Measurements from ENCODE around the gene EXOC3L1.

The EXOC3L1 gene

GRCh38 chr16:67228905-67229304, 39.0 kb upstream of the EXOC3L1 start:
- no peak for ATAC-seq
- TF ChIP-seq CREB5 (CRISPR knock-in tag; IDR thresholded peaks at IDR 0.05; ENCODE audit: low read depth) = no peak
- TF ChIP-seq TSHZ2 (CRISPR knock-in tag; IDR thresholded peaks at IDR 0.05) = no peak
- TF ChIP-seq TOX (CRISPR knock-in tag; IDR thresholded peaks at IDR 0.05; ENCODE audit: borderline replicate concordance) = no peak
- TF ChIP-seq ESRRG (CRISPR knock-in tag; IDR thresholded peaks at IDR 0.05) = no peak
- no peak for TF ChIP-seq TCF4 (CRISPR knock-in tag; IDR thresholded peaks at IDR 0.05; ENCODE audit: borderline replicate concordance)
- no peak for TF ChIP-seq POU6F1 (CRISPR knock-in tag; IDR thresholded peaks at IDR 0.05; ENCODE audit: borderline replicate concordance, low read depth)
- TF ChIP-seq RARB (CRISPR knock-in tag; IDR thresholded peaks at IDR 0.05) = no peak
- no peak for TF ChIP-seq ZFP30 (CRISPR knock-in tag; IDR thresholded peaks at IDR 0.05)
- TF ChIP-seq PPARA (CRISPR knock-in tag; IDR thresholded peaks at IDR 0.05; ENCODE audit: borderline replicate concordance) = no peak
- TF ChIP-seq SNAI2 (CRISPR knock-in tag; IDR thresholded peaks at IDR 0.05) = no peak
- no peak for TF ChIP-seq BACH2 (CRISPR knock-in tag; IDR thresholded peaks at IDR 0.05; ENCODE audit: borderline replicate concordance)
- TF ChIP-seq OSR1 (CRISPR knock-in tag; IDR thresholded peaks at IDR 0.05) = no peak
- TF ChIP-seq ZC3H10 (CRISPR knock-in tag; IDR thresholded peaks at IDR 0.05) = no peak
- no peak for TF ChIP-seq GLIS3 (CRISPR knock-in tag; IDR thresholded peaks at IDR 0.05)
- no peak for TF ChIP-seq ISL1 (CRISPR knock-in tag; IDR thresholded peaks at IDR 0.05)
- TF ChIP-seq ZNF70 (CRISPR knock-in tag; IDR thresholded peaks at IDR 0.05) = no peak
- TF ChIP-seq ZNF8 (CRISPR knock-in tag; IDR thresholded peaks at IDR 0.05) = no peak
- TF ChIP-seq ARNTL (CRISPR knock-in tag; IDR thresholded peaks at IDR 0.05; ENCODE audit: borderline replicate concordance, low read depth) = no peak
- TF ChIP-seq PATZ1 (CRISPR knock-in tag; IDR thresholded peaks at IDR 0.05; ENCODE audit: borderline replicate concordance) = no peak
- no peak for TF ChIP-seq CSRNP3 (CRISPR knock-in tag; IDR thresholded peaks at IDR 0.05)

- no peak for ATAC-seq
- TF ChIP-seq ZNF565 (CRISPR knock-in tag; conservative IDR thresholded peaks at IDR 0.05; ENCODE audit: low read depth) (no peak), OSR1 (CRISPR knock-in tag; IDR thresholded peaks at IDR 0.05) (no peak), PATZ1 (CRISPR knock-in tag; IDR thresholded peaks at IDR 0.05; ENCODE audit: borderline replicate concordance) (no peak), GLIS3 (CRISPR knock-in tag; IDR thresholded peaks at IDR 0.05) (no peak), ZNF8 (CRISPR knock-in tag; IDR thresholded peaks at IDR 0.05) (no peak), BACH2 (CRISPR knock-in tag; IDR thresholded peaks at IDR 0.05; ENCODE audit: borderline replicate concordance) (no peak), TSHZ2 (CRISPR knock-in tag; IDR thresholded peaks at IDR 0.05) (no peak), SNAI2 (CRISPR knock-in tag; IDR thresholded peaks at IDR 0.05) (no peak), ZFP30 (CRISPR knock-in tag; IDR thresholded peaks at IDR 0.05) (no peak), POU6F1 (CRISPR knock-in tag; IDR thresholded peaks at IDR 0.05; ENCODE audit: borderline replicate concordance, low read depth) (no peak), TCF4 (CRISPR knock-in tag; IDR thresholded peaks at IDR 0.05; ENCODE audit: borderline replicate concordance) (no peak), ISL1 (CRISPR knock-in tag; IDR thresholded peaks at IDR 0.05) (no peak), RARB (CRISPR knock-in tag; IDR thresholded peaks at IDR 0.05) (no peak)
These were observed 38.3 kb upstream of the EXOC3L1 start for GRCh38 chr16:67228034-67228785.

All from SK-N-SH treated with all-trans-retinoic acid at 6 μM for 48 hours (cell line).